Glutamatergic neuron (in vitro differentiated cells): Measurements from ENCODE around the gene GNAS-AS1. TPM values are rescaled to one million over a fixed set of nuclear protein-coding genes. Genes with fewer than 3 reads are reported as not detected.

ENCODE experiments used
- DNase-seq: peaks from one replicate; pipeline ENCODE4 v3.0.0; 2022
- H3K27ac Mint-ChIP-seq: one replicate; pipeline ENCODE4 v1.8.0; 2020; ENCODE audit warnings: mild to moderate bottlenecking, mixed read lengths, inconsistent platforms; ENCODE audit not compliant: unreplicated experiment
- H3K27me3 Mint-ChIP-seq: one replicate; pipeline ENCODE4 v1.8.0; 2020; ENCODE audit warnings: mild to moderate bottlenecking, moderate library complexity, mixed read lengths, inconsistent platforms; ENCODE audit not compliant: unreplicated experiment
- H3K36me3 Mint-ChIP-seq: one replicate; pipeline ENCODE4 v1.8.0; 2020; ENCODE audit warnings: mild to moderate bottlenecking, mixed read lengths, inconsistent platforms; ENCODE audit not compliant: unreplicated experiment
- H3K4me1 Mint-ChIP-seq: one replicate; pipeline ENCODE4 v1.8.0; 2020; ENCODE audit warnings: mild to moderate bottlenecking, low read depth, mixed read lengths, inconsistent platforms; ENCODE audit not compliant: unreplicated experiment
- H3K4me3 Mint-ChIP-seq: one replicate; pipeline ENCODE4 v1.8.0; 2020; ENCODE audit warnings: mild to moderate bottlenecking, mixed read lengths, inconsistent platforms; ENCODE audit not compliant: unreplicated experiment
- H3K9me3 Mint-ChIP-seq: one replicate; pipeline ENCODE4 v1.8.0; 2020; ENCODE audit warnings: mild to moderate bottlenecking, moderate library complexity, mixed read lengths, inconsistent platforms; ENCODE audit not compliant: unreplicated experiment
- CTCF ChIP-seq: fragments of 200-600 bp; sonication (generic); IDR thresholded peaks from one replicate; pipeline ENCODE4 v1.5.0; 2021; ENCODE audit not compliant: partially characterized antibody, unreplicated experiment
- total RNA-seq: library from RNA; stranded (reverse); fragmentation: NEBNext Ultra II Directional; extraction: Animal tissue kit (Norgen Biotek cat#: 25700); gene quantifications from one replicate; pipeline ENCODE4 v1.2.1, GENCODE V29; 2021; ENCODE audit not compliant: unreplicated experiment

Gene GNAS-AS1
- total RNA-seq, 1 donor from 2014 or later, result 11.7 TPM

GRCh38 chr20:58838174-58838573, 12.5 kb downstream of the GNAS-AS1 start:
- no peak overlapping the region for H3K27ac Mint-ChIP-seq
- DNase-seq, result no peak
- H3K4me1 Mint-ChIP-seq, result peaks cover 33% of the 10 kb centered on the region
- H3K9me3 Mint-ChIP-seq, result peaks cover 4% of the 10 kb centered on the region
- H3K36me3 Mint-ChIP-seq, result peaks cover 4% of the 10 kb centered on the region
- H3K27me3 Mint-ChIP-seq, result peaks cover 15% of the 10 kb centered on the region
- no peak for TF ChIP-seq CTCF
- H3K4me3 Mint-ChIP-seq, result no peak overlapping the region

DNA sequence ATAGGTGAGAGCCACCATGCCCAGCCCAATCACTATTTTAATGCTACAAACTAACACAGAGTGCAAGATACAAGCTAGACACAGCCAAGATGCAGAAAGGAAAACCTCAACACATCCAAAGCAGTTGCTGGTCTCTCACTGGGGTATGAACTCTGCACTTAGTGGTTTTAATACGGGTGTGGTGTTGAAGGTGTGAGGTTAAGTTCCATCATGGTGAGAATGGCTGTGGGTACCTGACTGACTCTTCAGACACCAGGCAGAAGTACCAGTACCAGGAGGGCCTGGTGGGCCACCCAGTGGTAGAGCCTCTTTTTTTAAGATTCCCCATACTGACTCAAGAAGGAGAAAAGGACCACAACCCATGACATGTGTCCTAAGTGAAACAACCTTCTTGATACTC, 13.0 kb downstream of the GNAS-AS1 start:
- H3K4me3 Mint-ChIP-seq, result no peak overlapping the region
- peaks cover 4% of the 10 kb centered on the region for H3K9me3 Mint-ChIP-seq
- H3K27ac Mint-ChIP-seq, result no peak overlapping the region
- H3K27me3 Mint-ChIP-seq, result peaks cover 11% of the 10 kb centered on the region
- DNase-seq, result no peak
- peaks cover 4% of the 10 kb centered on the region for H3K36me3 Mint-ChIP-seq
- peaks cover 29% of the 10 kb centered on the region for H3K4me1 Mint-ChIP-seq
- TF ChIP-seq CTCF, result no peak

- H3K4me3 Mint-ChIP-seq, result no peak overlapping the region
- no peak for DNase-seq
- H3K36me3 Mint-ChIP-seq, result peaks cover 4% of the 10 kb centered on the region
- peaks cover 8% of the 10 kb centered on the region for H3K27me3 Mint-ChIP-seq
- TF ChIP-seq CTCF, result no peak
- no peak overlapping the region for H3K27ac Mint-ChIP-seq
- peaks cover 23% of the 10 kb centered on the region for H3K4me1 Mint-ChIP-seq
- H3K9me3 Mint-ChIP-seq, result peaks cover 2% of the 10 kb centered on the region
Observed at GRCh38 chr20:58836616-58837204, 14.0 kb downstream of the GNAS-AS1 start.

DNA sequence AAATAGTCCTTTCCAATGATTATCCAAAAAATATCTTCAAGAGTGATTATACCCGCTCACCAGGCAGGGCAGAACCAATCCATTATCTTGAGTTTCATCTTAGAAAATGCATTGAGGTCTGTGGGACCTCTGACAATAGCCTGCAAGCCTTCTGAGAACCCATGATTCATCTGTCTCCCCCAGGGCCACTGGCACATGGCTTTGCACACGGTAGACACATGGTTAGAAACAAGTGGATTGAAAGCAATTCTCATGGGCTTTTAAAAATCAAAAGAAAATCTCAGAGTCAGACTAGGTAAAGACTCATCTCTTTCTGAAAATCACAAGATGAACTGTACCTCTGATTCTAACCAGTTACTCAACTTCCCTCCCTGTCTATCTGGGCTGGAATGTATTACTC, 15.5 kb downstream of the GNAS-AS1 start:
- H3K9me3 Mint-ChIP-seq, result peaks cover 3% of the 10 kb centered on the region
- no peak overlapping the region for H3K4me3 Mint-ChIP-seq
- no peak overlapping the region for H3K27ac Mint-ChIP-seq
- DNase-seq, result no peak
- TF ChIP-seq CTCF, result no peak
- peaks cover 6% of the 10 kb centered on the region for H3K27me3 Mint-ChIP-seq
- no peaks in the 10 kb centered on the region for H3K36me3 Mint-ChIP-seq
- H3K4me1 Mint-ChIP-seq, result peaks cover 22% of the 10 kb centered on the region

GRCh38 chr20:58833921-58834320, 16.8 kb downstream of the GNAS-AS1 start:
- Mint-ChIP-seq H3K4me3 (no peak overlapping the region), H3K4me1 (peaks cover 20% of the 10 kb centered on the region), H3K27me3 (peaks cover 4% of the 10 kb centered on the region), H3K27ac (no peak overlapping the region), H3K36me3 (no peaks in the 10 kb centered on the region), H3K9me3 (peaks cover 3% of the 10 kb centered on the region)
- TF ChIP-seq CTCF, result no peak
- DNase-seq, result no peak
